HG02970 (cell line): Measurements from ENCODE around the gene CUL3.

Experiments used
- ATAC-seq: cut with Tn5 transposase; IDR thresholded peaks from one replicate; pipeline ENCODE4 v1.9.1; 2021; ENCODE audit warnings: mild to moderate bottlenecking, moderate library complexity, moderate number of reproducible peaks; ENCODE audit not compliant: unreplicated experiment, low FRiP score

Gene CUL3

GRCh38 chr2:224433442-224433841 is 151.7 kb downstream of the CUL3 start:
- no peak for ATAC-seq

DNA sequence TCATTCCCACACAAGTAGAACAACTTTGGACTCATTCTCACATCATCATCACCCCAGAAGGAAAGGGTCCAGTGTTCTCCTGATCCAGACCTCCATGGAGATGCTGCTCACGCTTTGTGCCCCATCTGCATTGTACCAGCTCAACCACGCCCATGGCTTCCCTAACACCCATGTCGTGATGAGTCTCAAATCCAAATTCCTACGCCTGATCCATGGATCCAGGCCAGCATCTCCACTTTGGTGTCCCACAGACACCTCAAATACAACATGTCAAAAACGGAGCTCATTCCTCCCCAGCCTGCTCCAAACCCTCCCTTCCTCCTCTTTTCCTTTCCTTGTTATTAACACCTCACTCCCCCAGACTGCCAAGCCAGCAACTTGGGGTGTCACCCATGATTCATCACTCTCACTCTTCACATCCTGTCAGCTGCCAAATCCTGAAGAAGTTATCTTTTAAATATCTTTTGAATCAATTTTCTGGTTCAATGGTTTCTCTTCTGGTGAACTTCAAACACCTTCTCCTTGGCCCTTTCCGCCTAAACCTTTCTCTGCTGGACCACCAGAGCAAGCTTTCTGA is 153.1 kb downstream of the CUL3 start:
- no peak for ATAC-seq

DNA sequence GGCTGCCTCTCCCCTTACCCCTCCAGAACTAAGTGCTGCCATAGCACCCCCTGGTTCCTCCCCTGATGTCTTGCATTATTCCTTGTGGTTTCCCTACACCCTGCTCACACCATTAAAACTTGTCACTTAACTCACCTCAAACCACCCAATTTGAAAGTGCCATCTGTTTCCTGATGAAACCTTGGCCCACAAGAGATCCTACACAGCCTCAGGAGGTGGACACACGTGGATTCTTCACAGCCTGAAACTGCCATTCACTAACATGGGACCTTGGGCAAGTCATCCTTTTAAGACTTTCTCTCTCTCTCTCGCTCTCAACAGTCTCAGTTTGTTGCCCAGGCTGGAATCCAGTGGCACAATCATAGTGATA is 155.7 kb downstream of the CUL3 start:
- ATAC-seq, result no peak

DNA sequence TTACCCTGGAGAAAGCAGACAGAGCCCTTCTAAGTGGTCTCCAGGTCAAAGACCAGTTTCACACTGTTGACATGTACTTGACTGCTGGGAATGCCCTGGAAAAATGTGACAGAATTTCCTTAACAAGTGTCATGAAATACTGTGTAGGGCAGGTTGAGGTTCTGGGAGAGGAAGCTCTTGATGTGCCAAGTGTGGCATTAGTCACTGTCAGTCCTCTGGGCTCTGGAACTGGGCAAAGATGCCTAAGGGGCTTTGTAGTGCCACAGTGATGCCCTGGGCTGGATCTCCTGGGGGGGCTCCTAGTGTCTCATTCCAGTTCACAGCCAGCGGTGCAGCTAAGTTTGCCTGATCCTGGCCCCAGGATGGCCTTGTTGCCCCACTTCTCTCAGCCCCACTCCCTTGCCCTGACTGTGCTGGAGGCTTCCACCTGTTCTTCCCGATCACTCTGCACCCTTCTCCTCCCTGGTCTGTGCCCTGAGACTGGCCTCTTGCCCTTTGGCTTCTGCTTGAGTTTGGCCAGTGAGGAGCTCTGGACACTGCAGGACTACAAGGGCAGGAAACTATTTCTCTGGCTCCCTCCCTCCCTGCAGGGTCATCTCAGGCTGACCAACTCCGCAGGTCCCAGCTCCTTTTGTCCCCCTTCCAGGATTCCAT is 156.2 kb downstream of the CUL3 start:
- no peak for ATAC-seq

DNA sequence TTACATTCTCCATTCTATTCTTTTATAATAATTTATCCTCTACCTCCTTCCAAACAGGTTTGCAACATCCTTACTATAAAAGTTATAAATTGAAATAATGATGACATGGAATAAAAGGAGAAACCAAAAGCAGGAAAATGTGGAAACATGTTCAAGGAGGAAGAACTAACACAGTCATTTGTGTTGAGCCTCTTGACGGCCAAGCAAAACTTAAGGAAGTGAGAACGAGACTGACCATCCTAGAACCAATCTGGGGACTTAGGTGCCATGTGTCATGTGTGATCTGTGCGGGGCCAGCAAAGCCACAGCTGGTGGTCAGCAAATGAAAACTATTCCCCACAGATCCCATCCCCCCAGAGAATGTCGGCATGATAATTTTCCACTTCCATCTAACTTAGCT is 157.7 kb downstream of the CUL3 start:
- ATAC-seq, result no peak

DNA sequence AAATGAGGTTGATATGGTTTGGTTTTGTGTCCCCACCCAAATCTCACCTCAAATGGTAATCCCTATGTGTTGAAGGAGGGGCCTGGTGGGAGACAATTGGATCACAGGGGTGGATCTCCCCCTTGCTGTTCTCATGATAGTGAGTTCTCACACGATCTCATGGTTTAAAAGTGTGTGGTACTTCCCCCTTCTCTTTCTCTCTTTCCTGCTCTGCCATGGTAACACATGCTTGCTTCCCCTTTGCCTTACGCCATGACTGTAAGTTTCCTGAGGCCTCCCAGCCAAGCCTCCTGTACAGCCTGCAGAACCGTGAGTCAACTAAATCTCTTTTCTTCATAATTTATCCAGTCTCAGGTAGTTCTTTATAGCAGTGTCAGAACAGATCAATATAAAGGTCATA is 158.5 kb downstream of the CUL3 start:
- no peak for ATAC-seq

- no peak for ATAC-seq
These were observed 164.1 kb downstream of the CUL3 start for GRCh38 chr2:224421065-224421464.
